ENCODE data around the gene GDPD5. TPM values are rescaled to one million over a fixed set of nuclear protein-coding genes. Genes with fewer than 3 reads are reported as not detected.

The GDPD5 gene
- total and polyA plus RNA-seq, 9 donors = 3.8 to 15.8 (median 8.1) TPM

- Histone ChIP-seq H3K9me3 (no peaks in the 10 kb centered on the region), H3K4me3 (no peak overlapping the region), H3K4me1 (ENCODE audit: insufficient read depth) (no peaks in the 10 kb centered on the region), H3K27me3 (no peaks in the 10 kb centered on the region), H3K36me3 (no peaks in the 10 kb centered on the region), H3K27ac (no peak overlapping the region)
- no peak for DNase-seq
- WGBS, 3 donors = 65 to 70% (median 68%) methylated on average over 6 of the region's 6 CpGs
- TF ChIP-seq CTCF (IDR thresholded peaks at IDR 0.05) (no peak), EP300 (IDR thresholded peaks at IDR 0.05) (no peak), POLR2A (IDR thresholded peaks at IDR 0.05) (no peak)
- intact Hi-C loops (cut with DNase I) = no loop called here
Measured at GRCh38 chr11:75492181-75492820, 33.4 kb downstream of the GDPD5 start.

- Histone ChIP-seq H3K36me3 (no peaks in the 10 kb centered on the region), H3K27me3 (no peaks in the 10 kb centered on the region), H3K27ac (no peak overlapping the region), H3K4me3 (no peak overlapping the region), H3K9me3 (no peaks in the 10 kb centered on the region), H3K4me1 (ENCODE audit: insufficient read depth) (no peaks in the 10 kb centered on the region)
- TF ChIP-seq CTCF (IDR thresholded peaks at IDR 0.05) (no peak), EP300 (IDR thresholded peaks at IDR 0.05) (no peak), POLR2A (IDR thresholded peaks at IDR 0.05) (no peak)
- intact Hi-C loops (cut with DNase I) = no loop called here
- no peak for DNase-seq
- 83 to 91% (median 85%) methylated on average over 2 of the region's 2 CpGs for WGBS, 3 donors
Measured at GRCh38 chr11:75491465-75491864, 34.3 kb downstream of the GDPD5 start.

DNA sequence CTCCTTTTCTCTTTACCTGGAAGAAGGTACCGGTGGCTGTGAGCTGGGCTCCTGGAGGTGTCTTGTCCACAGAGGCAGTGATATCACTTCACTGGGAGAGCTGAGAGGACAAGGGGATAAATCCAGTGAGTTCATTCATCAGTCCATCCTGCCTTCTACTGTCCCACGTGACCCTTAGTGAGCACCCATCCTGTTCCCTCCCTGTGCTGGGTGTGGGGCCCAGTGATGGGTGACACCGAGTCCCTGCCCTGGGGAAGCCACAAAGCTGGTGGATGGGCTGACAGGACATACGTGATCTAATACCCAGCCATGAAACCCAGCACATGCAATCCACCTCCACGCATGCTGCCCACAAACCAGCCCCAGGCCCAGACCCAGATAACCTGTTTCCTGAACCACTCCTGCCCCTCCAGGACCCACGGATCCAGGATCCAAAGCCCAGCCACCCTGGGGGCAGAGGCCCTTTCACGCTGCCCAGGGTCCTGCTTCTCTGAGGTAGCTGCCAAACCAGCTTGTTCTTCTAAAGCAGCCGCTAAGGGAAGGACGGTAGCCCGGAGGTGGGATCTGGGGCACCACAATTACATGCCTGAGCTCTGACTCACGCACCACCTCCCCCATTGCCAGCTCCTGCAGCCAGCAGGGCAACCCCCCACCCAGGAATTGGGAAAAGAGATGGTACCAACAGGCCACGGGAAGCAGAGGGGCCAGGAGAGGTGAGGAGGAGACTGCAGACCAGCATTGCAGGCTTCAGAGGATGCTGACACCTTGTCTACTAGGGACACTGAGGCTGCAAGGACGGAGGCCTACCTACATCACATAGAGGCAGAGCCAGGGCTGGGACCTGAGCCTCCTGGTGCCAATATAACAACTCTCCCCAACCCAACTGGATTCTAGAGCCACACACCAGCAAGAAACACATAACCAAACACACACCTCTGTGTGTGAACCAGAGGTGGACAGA is 35.2 kb downstream of the GDPD5 start:
- no peak for DNase-seq
- 61 to 72% (median 64%) methylated on average over 13 of the region's 13 CpGs for WGBS, 3 donors
- Histone ChIP-seq H3K36me3 (no peaks in the 10 kb centered on the region), H3K4me3 (no peak overlapping the region), H3K27ac (no peak overlapping the region), H3K9me3 (no peaks in the 10 kb centered on the region), H3K4me1 (ENCODE audit: insufficient read depth) (no peaks in the 10 kb centered on the region), H3K27me3 (no peaks in the 10 kb centered on the region)
- TF ChIP-seq EP300 (IDR thresholded peaks at IDR 0.05) (no peak), CTCF (IDR thresholded peaks at IDR 0.05) (no peak), POLR2A (IDR thresholded peaks at IDR 0.05) (no peak)
- intact Hi-C loops (cut with DNase I) = no loop called here

DNA sequence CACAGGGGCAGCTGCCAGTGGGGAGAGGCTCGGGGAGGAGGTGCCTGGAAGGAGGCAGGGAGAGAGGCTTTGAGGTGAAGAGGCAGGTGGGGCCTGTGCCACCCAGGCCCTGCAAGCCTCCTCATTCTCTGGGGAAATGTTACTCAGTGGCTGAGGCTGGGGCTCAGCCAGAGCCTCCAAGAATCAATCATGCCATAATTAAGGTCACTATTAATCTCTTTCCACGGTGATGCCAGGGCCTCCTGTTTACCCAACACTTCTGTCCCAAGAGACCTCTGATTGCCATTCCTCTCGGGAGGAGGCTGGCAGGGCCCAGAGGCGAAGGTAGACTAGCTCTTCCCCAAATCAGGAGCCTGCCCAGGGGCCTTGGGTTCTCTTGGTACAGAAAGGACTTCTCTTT is 38.4 kb downstream of the GDPD5 start:
- intact Hi-C loops (cut with DNase I) = no loop called here
- no peak for DNase-seq
- 78 to 85% (median 81%) methylated on average over 4 of the region's 4 CpGs for WGBS, 3 donors

More for the DNA sequence above, 38.4 kb downstream of the GDPD5 start:
- no peak for TF ChIP-seq POLR2A (IDR thresholded peaks at IDR 0.05)
- TF ChIP-seq EP300 (IDR thresholded peaks at IDR 0.05) = no peak
- TF ChIP-seq CTCF (IDR thresholded peaks at IDR 0.05) = no peak
- H3K27ac ChIP-seq = no peak overlapping the region
- H3K27me3 ChIP-seq = no peaks in the 10 kb centered on the region
- no peaks in the 10 kb centered on the region for H3K4me1 ChIP-seq (ENCODE audit: insufficient read depth)
- H3K4me3 ChIP-seq = no peak overlapping the region
- no peaks in the 10 kb centered on the region for H3K36me3 ChIP-seq
- H3K9me3 ChIP-seq = no peaks in the 10 kb centered on the region

Measured in ovary (tissue), 9 donors.